ENCODE data around the gene DPYSL4.

Gene DPYSL4

GRCh38 chr10:132237871-132238270 is 51.1 kb downstream of the DPYSL4 start:
- TF ChIP-seq, protein P1, sequence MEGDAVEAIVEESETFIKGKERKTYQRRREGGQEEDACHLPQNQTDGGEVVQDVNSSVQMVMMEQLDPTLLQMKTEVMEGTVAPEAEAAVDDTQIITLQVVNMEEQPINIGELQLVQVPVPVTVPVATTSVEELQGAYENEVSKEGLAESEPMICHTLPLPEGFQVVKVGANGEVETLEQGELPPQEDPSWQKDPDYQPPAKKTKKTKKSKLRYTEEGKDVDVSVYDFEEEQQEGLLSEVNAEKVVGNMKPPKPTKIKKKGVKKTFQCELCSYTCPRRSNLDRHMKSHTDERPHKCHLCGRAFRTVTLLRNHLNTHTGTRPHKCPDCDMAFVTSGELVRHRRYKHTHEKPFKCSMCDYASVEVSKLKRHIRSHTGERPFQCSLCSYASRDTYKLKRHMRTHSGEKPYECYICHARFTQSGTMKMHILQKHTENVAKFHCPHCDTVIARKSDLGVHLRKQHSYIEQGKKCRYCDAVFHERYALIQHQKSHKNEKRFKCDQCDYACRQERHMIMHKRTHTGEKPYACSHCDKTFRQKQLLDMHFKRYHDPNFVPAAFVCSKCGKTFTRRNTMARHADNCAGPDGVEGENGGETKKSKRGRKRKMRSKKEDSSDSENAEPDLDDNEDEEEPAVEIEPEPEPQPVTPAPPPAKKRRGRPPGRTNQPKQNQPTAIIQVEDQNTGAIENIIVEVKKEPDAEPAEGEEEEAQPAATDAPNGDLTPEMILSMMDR (IDR thresholded peaks at IDR 0.05; ENCODE audit: insufficient read depth, low read depth, low read length, missing control alignments): no peak
- DNase-seq (ENCODE audit: low read depth): no peak
- H3K4me3 ChIP-seq (ENCODE audit: low read length): no peak overlapping the region

- TF ChIP-seq, protein P1 (IDR thresholded peaks at IDR 0.05; ENCODE audit: insufficient read depth, low read depth, low read length, missing control alignments): no peak
- no peak for DNase-seq (ENCODE audit: low read depth)
- no peak overlapping the region for H3K4me3 ChIP-seq (ENCODE audit: low read length)
Measured at GRCh38 chr10:132238371-132239125, 51.8 kb downstream of the DPYSL4 start.

GRCh38 chr10:132239126-132240031 is 52.6 kb downstream of the DPYSL4 start:
- TF ChIP-seq, protein P1 (IDR thresholded peaks at IDR 0.05; ENCODE audit: insufficient read depth, low read depth, low read length, missing control alignments): no peak

DNA sequence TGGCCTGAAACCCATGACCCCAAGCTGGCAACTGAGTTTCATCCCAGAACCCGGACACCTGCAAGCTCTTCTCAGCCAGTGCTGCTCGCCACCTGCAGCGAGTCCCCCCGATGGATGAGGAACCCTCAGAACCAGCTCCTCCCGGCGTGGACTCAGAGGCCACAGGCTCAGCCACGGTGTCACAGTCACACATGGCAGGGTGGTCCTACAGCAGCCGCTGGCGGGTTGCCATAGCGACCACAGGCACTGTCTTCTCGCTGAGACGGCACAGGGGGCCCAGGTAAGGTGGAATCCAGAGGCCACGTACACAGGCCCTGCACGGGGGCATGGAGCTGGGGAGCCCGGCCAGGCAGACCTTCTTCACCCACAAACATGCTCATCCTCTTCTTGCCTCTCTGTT is 53.4 kb downstream of the DPYSL4 start:
- TF ChIP-seq, protein P1 (IDR thresholded peaks at IDR 0.05; ENCODE audit: insufficient read depth, low read depth, low read length, missing control alignments): no peak
- DNase-seq (ENCODE audit: low read depth): no peak
- H3K4me3 ChIP-seq (ENCODE audit: low read length): no peak overlapping the region

More at GRCh38 chr10:132239126-132240031, 52.6 kb downstream of the DPYSL4 start:
- H3K4me3 ChIP-seq (ENCODE audit: low read length): no peak overlapping the region
- DNase-seq (ENCODE audit: low read depth): no peak

DNA sequence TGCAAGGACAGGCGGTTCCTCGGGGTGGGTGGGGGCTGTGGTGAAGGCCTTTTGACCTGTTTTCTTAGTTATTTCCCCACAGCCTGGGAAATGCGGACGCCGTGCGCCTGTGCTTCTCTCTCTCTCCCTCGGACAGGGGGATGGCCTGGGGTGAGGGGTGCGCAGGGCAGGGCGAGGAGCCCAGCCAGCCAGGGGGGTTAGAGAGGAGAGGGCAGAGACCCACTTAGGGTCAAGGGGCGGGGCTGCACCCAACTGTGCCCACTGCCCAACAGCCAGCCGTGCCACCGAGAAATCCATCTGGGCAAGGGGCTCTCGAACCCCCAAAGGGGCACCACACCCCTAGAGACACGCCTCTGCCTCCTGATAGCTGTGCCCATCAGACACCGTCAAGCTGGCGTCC is 53.8 kb downstream of the DPYSL4 start:
- no peak overlapping the region for H3K4me3 ChIP-seq (ENCODE audit: low read length)
- TF ChIP-seq, protein P1 (IDR thresholded peaks at IDR 0.05; ENCODE audit: insufficient read depth, low read depth, low read length, missing control alignments): no peak
- DNase-seq (ENCODE audit: low read depth): no peak

- TF ChIP-seq, protein P1 (IDR thresholded peaks at IDR 0.05; ENCODE audit: insufficient read depth, low read depth, low read length, missing control alignments): no peak
- H3K4me3 ChIP-seq (ENCODE audit: low read length): no peak overlapping the region
- no peak for DNase-seq (ENCODE audit: low read depth)
Measured at GRCh38 chr10:132241086-132241485, 54.3 kb downstream of the DPYSL4 start.
